ENCODE results near the gene ITPR1.

Gene ITPR1

DNA sequence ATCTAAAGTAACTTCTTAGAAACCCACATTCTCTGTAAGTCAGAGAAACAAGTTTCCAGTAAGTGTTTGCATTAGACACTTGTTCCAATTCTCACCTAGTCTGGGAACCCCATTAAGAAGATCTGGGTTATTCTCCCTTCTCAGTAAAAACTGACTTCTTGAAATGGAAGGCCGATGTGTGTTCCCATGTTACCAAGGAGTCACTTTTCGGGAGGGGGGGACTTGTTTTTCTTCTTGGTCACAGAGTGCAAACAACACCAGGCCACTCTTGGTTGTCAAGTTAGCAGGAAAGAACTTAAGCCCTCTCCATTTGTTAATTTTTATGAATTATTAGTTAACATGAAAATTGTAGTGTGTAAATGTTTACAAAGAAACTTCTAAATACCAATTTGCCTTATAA lies 55.6 kb downstream of the ITPR1 start (continued):
- TF ChIP-seq SALL2 (tag by site-specific recombination; IDR thresholded peaks at IDR 0.05; ENCODE audit: borderline replicate concordance) = no peak
- TF ChIP-seq GLI2 (tag by site-specific recombination; IDR thresholded peaks at IDR 0.05; ENCODE audit: borderline replicate concordance, low read depth) = no peak
- TF ChIP-seq ZNF830 (tag by site-specific recombination; IDR thresholded peaks at IDR 0.05; ENCODE audit: low read depth) = no peak
- no peak for TF ChIP-seq ZSCAN30 (tag by site-specific recombination; IDR thresholded peaks at IDR 0.05)
- TF ChIP-seq ZNF544 (tag by site-specific recombination; IDR thresholded peaks at IDR 0.05) = no peak
- no peak for TF ChIP-seq ZNF843 (tag by site-specific recombination; IDR thresholded peaks at IDR 0.05)
- no peak for TF ChIP-seq ZNF670 (tag by site-specific recombination; IDR thresholded peaks at IDR 0.05; ENCODE audit: low read depth)
- TF ChIP-seq IKZF3 (tag by site-specific recombination; IDR thresholded peaks at IDR 0.05) = no peak

DNA sequence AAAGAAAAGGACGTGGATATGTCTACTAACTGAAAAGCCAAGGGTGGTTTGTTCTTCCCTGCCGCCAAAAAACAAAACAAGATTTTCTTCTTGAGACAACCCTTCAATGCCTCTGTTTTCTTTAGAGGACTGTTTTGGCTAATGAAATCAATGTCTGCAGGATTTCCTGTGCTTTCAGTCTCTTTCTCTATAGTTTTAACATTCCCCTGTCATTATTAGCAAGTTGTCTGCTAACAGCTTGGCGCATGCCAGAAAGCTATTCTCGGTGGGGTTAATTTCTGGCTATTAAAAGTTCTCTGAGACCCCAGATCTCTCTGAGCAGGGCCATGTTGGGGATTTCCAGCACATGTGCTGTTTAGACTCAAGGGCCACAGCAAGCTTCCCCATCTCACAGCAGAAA lies 56.7 kb downstream of the ITPR1 start:
- ChIA-PET CTCF (interaction anchor here (0.7 kb wide), 1 partner anchor 17 kb away, joined by 3 read pairs; no protein-coding TSS in a partner anchor), POLR2A (no interaction called here)
- Histone ChIP-seq H3K4me3 (ENCODE audit: low read depth, low read length) (no peak overlapping the region), H3K36me3 (ENCODE audit: control insufficient read depth in 2 of 2, insufficient read depth in 1 of 2, low read length in 2 of 2) (no peaks in the 10 kb centered on the region), H3K9me3 (ENCODE audit: control insufficient read depth, insufficient read depth, low read depth, low read length) (no peaks in the 10 kb centered on the region), H3K4me1 (ENCODE audit: control insufficient read depth, insufficient read depth, low read length) (peaks cover 5% of the 10 kb centered on the region; the same call in 1 of the 2 replicates), H3K27ac (ENCODE audit: extremely low read depth, low read depth, low read length) (no peak overlapping the region)
- TF ChIP-seq GLI2 (tag by site-specific recombination; IDR thresholded peaks at IDR 0.05; ENCODE audit: borderline replicate concordance, low read depth) = no peak

DNA sequence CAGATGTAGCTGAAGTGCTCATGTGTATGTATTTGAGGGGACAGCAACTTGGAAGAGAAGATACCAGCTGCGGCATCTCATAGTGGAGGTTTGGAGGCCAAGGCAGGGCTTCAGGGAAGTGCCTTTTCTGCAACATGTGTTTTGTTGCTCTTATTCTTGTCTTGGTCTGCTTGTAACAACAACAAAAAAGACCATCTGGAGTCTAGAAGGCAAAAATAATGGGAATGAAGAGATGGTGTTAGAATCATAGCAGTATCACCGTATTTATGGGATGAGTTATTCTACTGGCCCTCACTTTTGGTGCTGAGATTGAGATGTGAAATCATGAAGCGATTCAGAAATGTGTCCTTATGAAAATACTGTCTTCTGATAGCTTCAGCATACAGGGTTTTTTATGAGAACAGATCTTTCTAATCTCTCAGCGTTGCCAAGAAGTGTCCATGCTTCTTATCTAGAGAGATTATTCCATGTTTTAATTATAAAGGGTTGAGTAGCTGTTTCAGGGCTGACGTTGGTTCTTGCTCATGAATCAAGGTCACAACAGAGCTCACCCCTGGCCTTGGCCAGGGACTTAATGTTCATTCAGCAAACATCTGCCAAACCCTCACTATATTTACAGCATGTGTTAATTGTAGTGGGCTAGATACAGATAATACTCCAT lies 58.0 kb downstream of the ITPR1 start:
- ChIA-PET CTCF (interaction anchor here (0.8 to 1.2 kb wide), 2 partner anchors 17 to 82 kb away, joined by 3 to 4 read pairs; no protein-coding TSS in a partner anchor), POLR2A (no interaction called here)
- Histone ChIP-seq H3K9me3 (ENCODE audit: control insufficient read depth, insufficient read depth, low read depth, low read length) (no peaks in the 10 kb centered on the region), H3K36me3 (ENCODE audit: control insufficient read depth in 2 of 2, insufficient read depth in 1 of 2, low read length in 2 of 2) (no peaks in the 10 kb centered on the region), H3K4me1 (ENCODE audit: control insufficient read depth, insufficient read depth, low read length) (peaks cover 5% of the 10 kb centered on the region; the same call in 1 of the 2 replicates), H3K4me3 (ENCODE audit: low read depth, low read length) (no peak overlapping the region), H3K27ac (ENCODE audit: extremely low read depth, low read depth, low read length) (no peak overlapping the region)
- TF ChIP-seq, protein P1, sequence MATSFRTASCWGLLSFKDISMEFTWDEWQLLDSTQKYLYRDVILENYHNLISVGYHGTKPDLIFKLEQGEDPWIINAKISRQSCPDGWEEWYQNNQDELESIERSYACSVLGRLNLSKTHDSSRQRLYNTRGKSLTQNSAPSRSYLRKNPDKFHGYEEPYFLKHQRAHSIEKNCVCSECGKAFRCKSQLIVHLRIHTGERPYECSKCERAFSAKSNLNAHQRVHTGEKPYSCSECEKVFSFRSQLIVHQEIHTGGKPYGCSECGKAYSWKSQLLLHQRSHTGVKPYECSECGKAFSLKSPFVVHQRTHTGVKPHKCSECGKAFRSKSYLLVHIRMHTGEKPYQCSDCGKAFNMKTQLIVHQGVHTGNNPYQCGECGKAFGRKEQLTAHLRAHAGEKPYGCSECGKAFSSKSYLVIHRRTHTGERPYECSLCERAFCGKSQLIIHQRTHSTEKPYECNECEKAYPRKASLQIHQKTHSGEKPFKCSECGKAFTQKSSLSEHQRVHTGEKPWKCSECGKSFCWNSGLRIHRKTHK (tag by site-specific recombination; IDR thresholded peaks at IDR 0.05) = no peak
- TF ChIP-seq, protein P2, sequence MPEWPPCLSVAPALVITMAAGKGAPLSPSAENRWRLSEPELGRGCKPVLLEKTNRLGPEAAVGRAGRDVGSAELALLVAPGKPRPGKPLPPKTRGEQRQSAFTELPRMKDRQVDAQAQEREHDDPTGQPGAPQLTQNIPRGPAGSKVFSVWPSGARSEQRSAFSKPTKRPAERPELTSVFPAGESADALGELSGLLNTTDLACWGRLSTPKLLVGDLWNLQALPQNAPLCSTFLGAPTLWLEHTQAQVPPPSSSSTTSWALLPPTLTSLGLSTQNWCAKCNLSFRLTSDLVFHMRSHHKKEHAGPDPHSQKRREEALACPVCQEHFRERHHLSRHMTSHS (tag by site-specific recombination; IDR thresholded peaks at IDR 0.05) = no peak
- TF ChIP-seq ZNF2 (tag by site-specific recombination; IDR thresholded peaks at IDR 0.05) (no peak), ZNF837 (tag by site-specific recombination; IDR thresholded peaks at IDR 0.05) (no peak), ZNF830 (tag by site-specific recombination; IDR thresholded peaks at IDR 0.05; ENCODE audit: low read depth) (no peak), KLF10 (tag by site-specific recombination; IDR thresholded peaks at IDR 0.05) (no peak), KLF7 (tag by site-specific recombination; IDR thresholded peaks at IDR 0.05; ENCODE audit: borderline replicate concordance) (no peak), KLF16 (tag by site-specific recombination; IDR thresholded peaks at IDR 0.05) (no peak), ZSCAN30 (tag by site-specific recombination; IDR thresholded peaks at IDR 0.05) (no peak), ZNF548 (tag by site-specific recombination; IDR thresholded peaks at IDR 0.05) (no peak), ZNF791 (tag by site-specific recombination; IDR thresholded peaks at IDR 0.05) (no peak), ZNF184 (tag by site-specific recombination; IDR thresholded peaks at IDR 0.05) (no peak), ZNF292 (tag by site-specific recombination; IDR thresholded peaks at IDR 0.05; ENCODE audit: borderline replicate concordance, low read depth) (no peak)
- TF ChIP-seq, protein P3, sequence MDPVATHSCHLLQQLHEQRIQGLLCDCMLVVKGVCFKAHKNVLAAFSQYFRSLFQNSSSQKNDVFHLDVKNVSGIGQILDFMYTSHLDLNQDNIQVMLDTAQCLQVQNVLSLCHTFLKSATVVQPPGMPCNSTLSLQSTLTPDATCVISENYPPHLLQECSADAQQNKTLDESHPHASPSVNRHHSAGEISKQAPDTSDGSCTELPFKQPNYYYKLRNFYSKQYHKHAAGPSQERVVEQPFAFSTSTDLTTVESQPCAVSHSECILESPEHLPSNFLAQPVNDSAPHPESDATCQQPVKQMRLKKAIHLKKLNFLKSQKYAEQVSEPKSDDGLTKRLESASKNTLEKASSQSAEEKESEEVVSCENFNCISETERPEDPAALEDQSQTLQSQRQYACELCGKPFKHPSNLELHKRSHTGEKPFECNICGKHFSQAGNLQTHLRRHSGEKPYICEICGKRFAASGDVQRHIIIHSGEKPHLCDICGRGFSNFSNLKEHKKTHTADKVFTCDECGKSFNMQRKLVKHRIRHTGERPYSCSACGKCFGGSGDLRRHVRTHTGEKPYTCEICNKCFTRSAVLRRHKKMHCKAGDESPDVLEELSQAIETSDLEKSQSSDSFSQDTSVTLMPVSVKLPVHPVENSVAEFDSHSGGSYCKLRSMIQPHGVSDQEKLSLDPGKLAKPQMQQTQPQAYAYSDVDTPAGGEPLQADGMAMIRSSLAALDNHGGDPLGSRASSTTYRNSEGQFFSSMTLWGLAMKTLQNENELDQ (tag by site-specific recombination; IDR thresholded peaks at IDR 0.05; ENCODE audit: low read depth) = no peak
- TF ChIP-seq, protein P4, sequence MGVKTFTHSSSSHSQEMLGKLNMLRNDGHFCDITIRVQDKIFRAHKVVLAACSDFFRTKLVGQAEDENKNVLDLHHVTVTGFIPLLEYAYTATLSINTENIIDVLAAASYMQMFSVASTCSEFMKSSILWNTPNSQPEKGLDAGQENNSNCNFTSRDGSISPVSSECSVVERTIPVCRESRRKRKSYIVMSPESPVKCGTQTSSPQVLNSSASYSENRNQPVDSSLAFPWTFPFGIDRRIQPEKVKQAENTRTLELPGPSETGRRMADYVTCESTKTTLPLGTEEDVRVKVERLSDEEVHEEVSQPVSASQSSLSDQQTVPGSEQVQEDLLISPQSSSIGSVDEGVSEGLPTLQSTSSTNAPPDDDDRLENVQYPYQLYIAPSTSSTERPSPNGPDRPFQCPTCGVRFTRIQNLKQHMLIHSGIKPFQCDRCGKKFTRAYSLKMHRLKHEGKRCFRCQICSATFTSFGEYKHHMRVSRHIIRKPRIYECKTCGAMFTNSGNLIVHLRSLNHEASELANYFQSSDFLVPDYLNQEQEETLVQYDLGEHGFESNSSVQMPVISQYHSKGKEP (tag by site-specific recombination; IDR thresholded peaks at IDR 0.05) = no peak
- TF ChIP-seq, protein P5, sequence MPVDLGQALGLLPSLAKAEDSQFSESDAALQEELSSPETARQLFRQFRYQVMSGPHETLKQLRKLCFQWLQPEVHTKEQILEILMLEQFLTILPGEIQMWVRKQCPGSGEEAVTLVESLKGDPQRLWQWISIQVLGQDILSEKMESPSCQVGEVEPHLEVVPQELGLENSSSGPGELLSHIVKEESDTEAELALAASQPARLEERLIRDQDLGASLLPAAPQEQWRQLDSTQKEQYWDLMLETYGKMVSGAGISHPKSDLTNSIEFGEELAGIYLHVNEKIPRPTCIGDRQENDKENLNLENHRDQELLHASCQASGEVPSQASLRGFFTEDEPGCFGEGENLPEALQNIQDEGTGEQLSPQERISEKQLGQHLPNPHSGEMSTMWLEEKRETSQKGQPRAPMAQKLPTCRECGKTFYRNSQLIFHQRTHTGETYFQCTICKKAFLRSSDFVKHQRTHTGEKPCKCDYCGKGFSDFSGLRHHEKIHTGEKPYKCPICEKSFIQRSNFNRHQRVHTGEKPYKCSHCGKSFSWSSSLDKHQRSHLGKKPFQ (tag by site-specific recombination; IDR thresholded peaks at IDR 0.05) = no peak
- TF ChIP-seq, protein P6, sequence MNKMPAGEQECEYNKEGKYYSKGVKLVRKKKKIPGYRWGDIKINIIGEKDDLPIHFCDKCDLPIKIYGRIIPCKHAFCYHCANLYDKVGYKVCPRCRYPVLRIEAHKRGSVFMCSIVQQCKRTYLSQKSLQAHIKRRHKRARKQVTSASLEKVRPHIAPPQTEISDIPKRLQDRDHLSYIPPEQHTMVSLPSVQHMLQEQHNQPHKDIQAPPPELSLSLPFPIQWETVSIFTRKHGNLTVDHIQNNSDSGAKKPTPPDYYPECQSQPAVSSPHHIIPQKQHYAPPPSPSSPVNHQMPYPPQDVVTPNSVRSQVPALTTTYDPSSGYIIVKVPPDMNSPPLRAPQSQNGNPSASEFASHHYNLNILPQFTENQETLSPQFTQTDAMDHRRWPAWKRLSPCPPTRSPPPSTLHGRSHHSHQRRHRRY (tag by site-specific recombination; IDR thresholded peaks at IDR 0.05) = no peak

Data from HEK293 (cell line).